Nephron (organoid): ENCODE measurements around the gene SEC14L2.
A peak's percentile ranks its signal among the peaks of the same experiment; 100 is the strongest.

ENCODE experiments used
- H3K27ac Mint-ChIP-seq, 3 experiments: 2 replicates each; pipeline ENCODE4 v1.8.0; 2020; ENCODE audit warnings: mixed read lengths in 3 of 3, mild to moderate bottlenecking in 2 of 3, moderate library complexity in 1 of 3
- H3K27me3 Mint-ChIP-seq: 2 replicates; pipeline ENCODE4 v1.8.0; 2021; ENCODE audit warnings: low read depth, mild to moderate bottlenecking, moderate library complexity, mixed read lengths
- H3K36me3 Mint-ChIP-seq: 2 replicates; pipeline ENCODE4 v1.8.0; 2020; ENCODE audit warnings: low read depth, mixed read lengths
- H3K4me1 Mint-ChIP-seq: 2 replicates; pipeline ENCODE4 v1.8.0; 2020; ENCODE audit warnings: mixed read lengths
- H3K4me3 Mint-ChIP-seq, 3 experiments: 2 replicates each; pipeline ENCODE4 v1.8.0; 2020; ENCODE audit warnings: mild to moderate bottlenecking in 3 of 3, mixed read lengths in 3 of 3, moderate library complexity in 2 of 3
- H3K9me3 Mint-ChIP-seq: 2 replicates; pipeline ENCODE4 v1.8.0; 2020; ENCODE audit warnings: mixed read lengths
- TF ChIP-seq, protein P1 (sequence below), 3 experiments: fragments of 200-600 bp; sonication (generic); IDR thresholded peaks; one replicate each; pipeline ENCODE4 v1.5.0; 2021; ENCODE audit warnings: antibody characterized with exemption in 3 of 3; ENCODE audit not compliant: unreplicated experiment in 3 of 3

SEC14L2 gene

DNA sequence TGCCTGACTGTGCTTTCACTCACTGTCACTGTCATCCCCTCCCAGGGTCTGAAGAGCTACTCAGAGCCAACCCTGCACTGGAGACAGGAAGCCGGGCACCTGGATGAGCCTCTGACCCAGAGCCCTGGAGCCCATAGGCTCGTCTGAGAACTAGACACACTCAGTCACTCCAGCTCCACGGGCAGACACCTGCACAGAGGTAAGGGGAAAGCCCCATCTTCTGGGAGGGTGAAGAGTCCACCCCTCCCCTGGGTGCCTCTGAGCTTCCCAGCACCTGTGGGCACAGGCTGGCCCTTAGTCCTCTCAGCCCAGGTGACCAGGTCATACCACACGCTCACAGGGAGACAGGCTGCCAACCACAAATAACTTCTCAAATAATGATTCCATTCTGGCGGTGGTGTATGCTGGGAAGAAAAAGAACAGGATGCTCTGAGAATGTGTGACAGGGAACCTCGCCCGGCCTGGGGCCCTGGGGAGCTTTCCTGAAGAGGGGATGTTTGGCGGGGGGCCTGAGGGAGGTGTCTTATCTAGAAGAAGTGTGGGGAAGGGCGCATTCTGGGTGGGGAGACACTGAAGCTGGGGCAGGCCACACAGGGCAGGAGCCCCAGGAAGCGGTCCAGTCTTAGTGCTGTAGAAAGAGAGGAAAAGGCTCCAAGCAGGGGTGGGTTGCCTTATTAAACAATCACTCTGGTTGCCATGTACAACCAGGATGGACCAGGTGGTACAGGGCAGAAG, 34.7 kb upstream of the SEC14L2 start:
- Mint-ChIP-seq H3K27ac (no peak overlapping the region), H3K4me1 (peaks cover 5% of the 10 kb centered on the region), H3K27me3 (peaks cover 4% of the 10 kb centered on the region), H3K9me3 (no peaks in the 10 kb centered on the region), H3K36me3 (peaks cover 10% of the 10 kb centered on the region), H3K4me3 (no peak overlapping the region)
- TF ChIP-seq, protein P1, sequence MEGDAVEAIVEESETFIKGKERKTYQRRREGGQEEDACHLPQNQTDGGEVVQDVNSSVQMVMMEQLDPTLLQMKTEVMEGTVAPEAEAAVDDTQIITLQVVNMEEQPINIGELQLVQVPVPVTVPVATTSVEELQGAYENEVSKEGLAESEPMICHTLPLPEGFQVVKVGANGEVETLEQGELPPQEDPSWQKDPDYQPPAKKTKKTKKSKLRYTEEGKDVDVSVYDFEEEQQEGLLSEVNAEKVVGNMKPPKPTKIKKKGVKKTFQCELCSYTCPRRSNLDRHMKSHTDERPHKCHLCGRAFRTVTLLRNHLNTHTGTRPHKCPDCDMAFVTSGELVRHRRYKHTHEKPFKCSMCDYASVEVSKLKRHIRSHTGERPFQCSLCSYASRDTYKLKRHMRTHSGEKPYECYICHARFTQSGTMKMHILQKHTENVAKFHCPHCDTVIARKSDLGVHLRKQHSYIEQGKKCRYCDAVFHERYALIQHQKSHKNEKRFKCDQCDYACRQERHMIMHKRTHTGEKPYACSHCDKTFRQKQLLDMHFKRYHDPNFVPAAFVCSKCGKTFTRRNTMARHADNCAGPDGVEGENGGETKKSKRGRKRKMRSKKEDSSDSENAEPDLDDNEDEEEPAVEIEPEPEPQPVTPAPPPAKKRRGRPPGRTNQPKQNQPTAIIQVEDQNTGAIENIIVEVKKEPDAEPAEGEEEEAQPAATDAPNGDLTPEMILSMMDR (IDR thresholded peaks at IDR 0.05; ENCODE audit: unreplicated experiment in 3 of 3), result no peak

DNA sequence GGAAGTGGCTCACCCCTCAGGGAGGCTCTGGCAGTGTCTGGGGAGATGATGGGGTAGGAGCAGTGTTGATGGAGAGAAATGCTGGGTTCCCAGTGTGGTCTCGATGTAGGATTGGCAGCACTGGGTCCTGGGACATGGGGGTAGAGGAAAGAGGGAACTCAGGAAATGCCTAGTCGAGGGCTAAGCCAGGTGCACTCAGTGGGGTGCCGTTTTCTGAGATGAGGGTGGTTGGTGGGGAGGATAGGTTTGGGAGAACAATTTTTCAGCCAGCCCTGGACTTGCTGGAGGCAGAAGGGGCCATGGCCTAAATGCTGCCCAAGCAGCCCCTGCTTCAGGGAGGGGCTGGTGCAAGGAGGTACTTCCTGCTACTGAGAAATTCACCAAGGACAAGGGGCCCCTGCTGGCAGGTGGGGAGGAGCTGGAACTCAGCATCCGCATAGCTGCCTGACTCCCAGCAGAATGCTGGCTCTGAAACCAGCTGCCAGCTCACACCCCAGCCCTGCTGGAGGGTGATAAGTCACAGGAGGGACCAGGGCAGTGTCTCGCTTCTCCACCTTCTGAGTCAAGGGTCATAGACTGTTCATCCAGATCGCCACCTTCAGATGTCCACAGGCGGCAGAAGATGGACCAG, 34.1 kb upstream of the SEC14L2 start:
- Mint-ChIP-seq H3K27ac (no peak overlapping the region), H3K4me3 (no peak overlapping the region), H3K9me3 (no peaks in the 10 kb centered on the region), H3K27me3 (peaks cover 4% of the 10 kb centered on the region), H3K36me3 (peaks cover 10% of the 10 kb centered on the region), H3K4me1 (peaks cover 5% of the 10 kb centered on the region)
- TF ChIP-seq, protein P1 (IDR thresholded peaks at IDR 0.05; ENCODE audit: unreplicated experiment in 3 of 3), result no peak

DNA sequence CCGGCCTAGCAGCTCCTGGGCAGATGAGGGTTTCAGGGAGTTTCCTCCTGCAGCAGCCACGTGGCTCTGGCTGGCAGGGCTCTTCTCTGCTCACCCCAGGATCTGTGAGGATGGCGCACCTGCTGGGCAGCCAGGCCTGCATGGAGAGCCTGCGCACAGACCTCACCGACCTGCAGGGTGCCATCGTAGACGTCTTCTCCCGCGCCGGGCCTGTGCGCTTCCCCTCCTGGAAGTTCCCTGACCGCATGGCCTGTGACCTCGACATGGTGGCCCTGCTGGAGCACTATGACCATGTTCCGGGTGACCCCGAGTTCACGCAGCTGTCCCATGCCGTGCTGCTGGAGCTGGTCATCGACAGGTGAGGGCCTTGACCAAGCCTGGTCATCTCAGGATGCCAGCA, 30.9 kb upstream of the SEC14L2 start:
- Mint-ChIP-seq H3K4me3 (no peak overlapping the region), H3K36me3 (peaks cover 10% of the 10 kb centered on the region)
- TF ChIP-seq, protein P1 (IDR thresholded peaks at IDR 0.05; ENCODE audit: unreplicated experiment in 3 of 3), result no peak

DNA sequence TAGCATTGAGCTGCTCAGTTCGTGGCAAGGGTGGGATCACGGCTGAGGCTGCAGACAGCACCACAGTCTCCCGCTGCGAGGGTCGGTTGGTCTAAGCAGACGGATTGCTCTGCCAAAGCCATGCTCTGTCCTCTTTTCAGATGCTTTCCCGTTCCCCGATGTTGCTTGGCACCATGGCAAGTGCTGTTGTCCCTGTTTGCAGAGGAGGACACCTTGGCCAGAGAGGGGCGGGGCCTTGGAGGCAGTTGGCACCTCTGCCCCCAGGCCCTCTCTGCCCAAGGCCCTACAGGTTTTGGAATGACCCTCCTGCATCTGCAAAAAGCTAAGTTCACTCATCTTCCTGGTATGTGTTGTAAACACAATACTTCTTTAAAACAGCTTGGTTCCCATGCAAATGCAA, 28.4 kb upstream of the SEC14L2 start:
- TF ChIP-seq, protein P1 (IDR thresholded peaks at IDR 0.05; ENCODE audit: unreplicated experiment in 3 of 3), result no peak
- H3K4me1 Mint-ChIP-seq, result peaks cover 14% of the 10 kb centered on the region
- H3K27ac Mint-ChIP-seq, result no peak overlapping the region
- no peaks in the 10 kb centered on the region for H3K9me3 Mint-ChIP-seq
- H3K27me3 Mint-ChIP-seq, result peaks cover 4% of the 10 kb centered on the region
- no peak overlapping the region for H3K4me3 Mint-ChIP-seq
- H3K36me3 Mint-ChIP-seq, result peaks cover 3% of the 10 kb centered on the region

More for the DNA sequence above, 30.9 kb upstream of the SEC14L2 start:
- Mint-ChIP-seq H3K27ac (no peak overlapping the region), H3K4me1 (peaks cover 13% of the 10 kb centered on the region), H3K9me3 (no peaks in the 10 kb centered on the region), H3K27me3 (peaks cover 4% of the 10 kb centered on the region)

DNA sequence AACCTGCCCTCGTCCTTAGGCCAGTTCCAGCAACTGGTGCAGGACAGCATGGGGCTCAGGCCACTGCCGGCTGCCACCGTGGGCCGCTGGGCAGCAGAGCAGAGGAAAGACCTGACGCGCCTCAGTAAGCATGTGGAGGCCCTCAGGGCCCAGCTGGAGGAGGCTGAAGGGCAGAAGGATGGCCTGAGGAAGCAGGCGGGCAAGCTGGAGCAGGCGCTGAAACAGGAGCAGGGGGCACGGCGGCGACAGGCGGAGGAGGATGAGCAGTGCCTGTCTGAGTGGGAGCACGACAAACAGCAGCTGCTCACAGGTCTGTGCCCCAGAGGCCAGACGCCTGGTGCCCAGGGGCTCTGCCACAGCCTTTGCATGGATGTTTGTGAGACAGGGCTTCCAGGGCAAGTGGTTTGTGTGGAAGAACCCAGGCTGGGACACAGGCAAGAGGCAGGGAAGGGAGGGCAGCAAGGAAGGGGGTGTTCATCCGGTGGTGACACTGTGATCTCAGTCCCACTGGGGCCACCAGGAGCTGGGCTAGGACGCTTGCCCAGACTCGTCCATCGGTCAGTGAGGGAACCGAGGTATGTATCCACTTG, 26.1 kb upstream of the SEC14L2 start:
- Mint-ChIP-seq H3K4me1 (peaks cover 14% of the 10 kb centered on the region), H3K9me3 (no peaks in the 10 kb centered on the region), H3K27ac (peak overlapping the region in 2 of 3 experiments; percentile 72 to 87), H3K4me3 (no peak overlapping the region), H3K36me3 (peaks cover 7% of the 10 kb centered on the region), H3K27me3 (no peaks in the 10 kb centered on the region)
- TF ChIP-seq, protein P1 (IDR thresholded peaks at IDR 0.05; ENCODE audit: unreplicated experiment in 3 of 3), result no peak
